GM19324 (cell line): ENCODE results near the gene VANGL2.

ENCODE experiments used
- ATAC-seq: cut with Tn5 transposase; IDR thresholded peaks from one replicate; pipeline ENCODE4 v1.9.1; 2021; ENCODE audit warnings: mild to moderate bottlenecking, moderate library complexity; ENCODE audit not compliant: unreplicated experiment, low FRiP score

The VANGL2 gene

DNA sequence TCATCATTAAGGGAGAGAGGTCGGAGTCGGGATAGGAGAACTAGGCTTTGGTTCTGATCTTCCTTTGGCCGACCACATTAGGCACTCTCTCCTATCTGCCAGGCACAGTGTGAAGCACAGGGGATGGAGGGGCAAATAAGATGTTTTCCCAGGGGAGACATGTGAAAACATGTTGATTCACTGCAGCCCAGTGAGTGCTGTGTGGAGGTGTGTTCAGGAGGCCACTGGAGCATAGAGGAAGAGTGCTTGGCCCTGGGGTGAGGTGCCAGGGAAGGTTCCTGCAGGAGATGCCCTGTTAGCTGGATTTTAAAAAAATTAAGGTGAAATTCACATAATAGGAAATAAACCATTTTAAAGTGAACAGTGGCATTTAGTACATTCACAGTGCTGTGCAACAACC, 3.7 kb downstream of the VANGL2 start:
- no peak for ATAC-seq

DNA sequence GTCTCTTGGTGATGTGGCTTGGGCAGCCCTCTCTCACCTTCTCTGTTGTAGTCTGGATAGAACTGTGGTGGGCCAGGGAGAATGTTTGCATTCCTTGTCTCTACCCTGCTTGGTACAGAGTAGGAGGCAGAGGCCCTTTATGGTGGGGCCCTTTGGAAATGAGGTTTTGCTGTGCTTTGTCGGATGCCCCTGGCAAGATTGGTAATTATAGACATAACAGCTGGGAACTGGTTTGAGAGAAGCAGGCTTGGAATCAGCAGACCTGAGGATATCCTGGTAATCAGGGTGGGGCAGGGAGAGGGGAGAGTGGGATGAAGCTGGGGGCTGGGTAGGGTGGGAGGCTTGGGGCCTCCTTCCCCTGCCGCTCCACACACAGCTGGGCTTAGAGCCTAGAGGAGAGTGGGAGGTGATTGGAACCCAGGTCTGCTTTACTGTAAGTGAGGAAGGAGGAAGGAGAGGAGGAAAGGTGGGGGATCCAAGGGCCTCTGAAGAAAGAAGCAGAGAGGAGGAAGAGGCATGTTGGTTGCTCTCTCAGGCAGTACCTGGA, 5.0 kb downstream of the VANGL2 start:
- no peak for ATAC-seq

DNA sequence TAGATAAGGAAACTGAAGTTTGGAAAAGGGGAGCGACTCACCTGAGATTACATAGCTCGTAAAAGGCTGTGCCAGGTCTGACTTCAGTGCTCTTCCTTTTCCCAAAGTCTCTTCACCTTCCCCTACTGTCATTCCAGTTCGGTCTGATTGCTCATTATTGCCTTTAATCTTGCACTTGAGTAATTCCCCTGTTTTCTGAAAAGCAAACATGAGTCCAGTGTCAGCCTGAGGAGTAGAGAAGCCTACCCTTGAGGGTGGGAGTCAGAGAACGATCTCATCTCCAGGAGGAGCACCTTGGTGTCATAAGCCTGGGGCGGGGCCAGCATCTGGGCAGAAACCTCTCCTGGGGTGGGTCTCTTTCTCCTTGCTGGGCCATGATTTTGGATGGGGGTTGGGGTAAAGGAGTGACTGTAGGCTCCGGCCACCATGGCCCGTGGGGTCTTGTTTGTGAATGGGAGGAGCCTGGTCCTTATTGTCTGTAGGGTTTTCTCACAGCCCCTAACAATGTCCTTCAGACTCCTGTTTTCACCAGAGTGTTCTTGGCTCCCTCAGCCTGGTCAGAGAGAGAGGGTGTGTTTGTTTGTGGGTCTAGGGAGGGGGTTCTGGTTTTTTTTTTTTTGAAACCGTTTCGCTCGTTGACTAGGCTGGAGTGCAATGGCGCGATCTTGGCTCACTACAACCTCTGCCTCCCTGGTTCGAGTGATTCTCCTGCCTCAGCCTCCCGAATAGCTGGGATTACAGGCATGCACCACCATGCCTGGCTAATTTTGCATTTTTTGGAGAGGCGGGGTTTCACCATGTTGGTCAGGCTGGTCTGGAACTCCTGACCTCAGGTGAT, 6.0 kb downstream of the VANGL2 start:
- ATAC-seq, result no peak

DNA sequence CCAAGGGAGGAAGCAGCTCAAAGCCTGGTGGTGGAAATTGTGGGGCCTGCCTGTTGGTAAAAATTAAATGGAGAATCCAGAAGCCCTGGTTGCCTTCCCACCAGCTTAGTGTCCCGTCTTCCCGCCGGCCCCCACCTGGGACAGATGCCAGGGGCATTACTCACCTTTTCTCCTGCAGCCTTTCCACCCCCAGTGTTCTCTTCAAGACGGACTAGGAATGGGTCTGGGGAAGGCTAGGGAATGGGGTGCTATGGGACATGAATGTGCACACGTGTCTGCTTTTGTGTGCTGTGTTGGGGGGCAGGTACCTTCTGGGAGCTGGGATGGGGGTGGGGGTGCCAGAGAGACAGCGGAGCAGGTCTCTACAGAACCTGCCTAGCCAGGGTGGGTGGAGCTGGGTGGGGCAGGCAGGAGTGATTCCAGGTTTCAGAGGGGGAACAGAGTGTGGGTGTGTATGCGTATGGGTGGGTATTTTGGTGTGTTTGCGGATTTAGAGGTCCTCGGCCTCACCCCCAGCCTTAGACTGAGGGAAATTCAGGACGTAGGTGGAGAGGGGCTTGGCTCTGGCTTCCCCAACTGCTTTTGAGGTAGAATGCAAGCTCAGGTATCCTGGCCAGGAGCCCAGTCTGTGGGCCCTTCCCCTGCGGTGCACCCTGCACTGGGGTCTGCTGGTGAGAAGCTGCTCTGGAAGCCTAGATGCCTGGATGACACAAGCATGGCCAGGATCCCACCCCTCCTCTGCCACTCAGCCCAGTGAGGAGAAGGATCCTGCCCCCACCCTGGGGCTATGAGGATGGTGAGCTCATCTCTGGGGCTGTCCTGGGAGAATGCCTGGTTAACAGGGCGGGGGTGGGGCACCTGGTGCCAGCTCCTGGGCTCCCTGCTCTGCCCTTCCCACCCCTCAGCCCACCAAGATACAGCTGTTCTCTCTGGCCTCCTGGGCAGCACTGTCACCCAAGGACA, 7.8 kb downstream of the VANGL2 start:
- ATAC-seq, result no peak

DNA sequence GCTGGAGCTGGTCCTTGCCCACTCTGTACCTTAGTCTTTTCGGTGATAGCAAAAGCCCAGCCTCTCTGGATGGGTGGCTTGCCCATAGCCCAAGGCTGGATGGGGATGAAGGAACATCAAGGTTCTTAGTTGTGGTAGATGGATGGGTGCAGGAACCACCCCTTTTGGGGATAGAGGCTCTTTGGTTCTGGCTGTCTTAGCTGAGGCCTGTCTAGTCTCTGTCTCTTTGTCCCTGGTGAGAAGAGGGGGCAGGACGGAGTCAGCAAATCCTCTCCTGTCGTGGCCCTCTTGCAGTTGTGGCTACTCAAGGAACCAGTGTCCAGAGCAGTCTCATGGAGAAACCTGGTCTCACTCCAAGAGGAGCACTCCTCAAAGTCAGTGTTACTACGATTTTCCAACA, 8.5 kb downstream of the VANGL2 start:
- ATAC-seq, result no peak

DNA sequence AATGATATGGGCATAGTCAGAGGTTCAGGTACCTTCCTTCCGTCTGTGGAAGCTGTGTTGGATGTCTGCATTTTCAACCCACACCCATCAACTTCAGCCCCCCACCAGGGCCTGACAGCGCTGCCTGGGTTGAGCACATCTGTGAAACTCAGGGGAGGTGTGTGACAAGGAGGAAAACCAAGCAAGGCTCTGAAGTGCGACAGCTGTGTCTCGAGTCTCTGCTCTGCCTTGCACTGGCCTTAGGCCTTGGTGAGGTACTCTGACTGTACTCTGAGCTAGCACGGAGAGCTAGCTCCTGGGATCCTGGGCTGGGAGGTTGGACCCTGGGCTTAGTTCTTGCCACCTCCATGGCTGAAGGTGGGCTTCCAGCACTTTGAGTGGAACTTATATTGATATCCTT, 9.1 kb downstream of the VANGL2 start:
- ATAC-seq, result no peak

DNA sequence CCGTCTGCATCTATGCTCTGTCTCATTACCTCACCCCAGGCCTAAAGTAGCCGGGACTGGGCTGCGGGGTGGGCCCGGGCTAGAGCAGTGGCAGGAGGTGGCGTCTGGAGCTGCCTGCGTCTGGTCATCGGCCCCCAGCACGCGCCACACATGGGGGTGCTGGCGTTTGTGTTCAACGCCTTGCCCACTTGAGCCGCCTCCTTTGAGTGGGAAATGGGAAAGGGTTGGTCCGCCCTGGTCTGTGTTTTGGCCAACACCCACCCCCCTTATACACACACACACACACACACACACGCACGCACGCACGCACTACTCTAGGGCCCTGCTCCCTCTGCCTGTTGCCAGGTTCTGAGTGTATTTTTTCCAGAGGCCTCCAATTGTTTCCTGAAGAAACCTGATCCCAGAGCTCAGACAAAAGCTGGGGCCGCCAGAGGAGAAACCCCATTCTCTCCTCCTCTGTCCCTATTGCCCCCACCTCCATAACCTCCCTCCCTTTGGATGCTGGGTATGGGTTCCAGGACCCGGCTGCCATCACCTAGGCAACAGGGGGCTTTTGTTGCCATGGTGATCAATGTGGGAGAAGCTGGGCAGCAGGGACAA, 10.1 kb downstream of the VANGL2 start:
- ATAC-seq, result no peak

DNA sequence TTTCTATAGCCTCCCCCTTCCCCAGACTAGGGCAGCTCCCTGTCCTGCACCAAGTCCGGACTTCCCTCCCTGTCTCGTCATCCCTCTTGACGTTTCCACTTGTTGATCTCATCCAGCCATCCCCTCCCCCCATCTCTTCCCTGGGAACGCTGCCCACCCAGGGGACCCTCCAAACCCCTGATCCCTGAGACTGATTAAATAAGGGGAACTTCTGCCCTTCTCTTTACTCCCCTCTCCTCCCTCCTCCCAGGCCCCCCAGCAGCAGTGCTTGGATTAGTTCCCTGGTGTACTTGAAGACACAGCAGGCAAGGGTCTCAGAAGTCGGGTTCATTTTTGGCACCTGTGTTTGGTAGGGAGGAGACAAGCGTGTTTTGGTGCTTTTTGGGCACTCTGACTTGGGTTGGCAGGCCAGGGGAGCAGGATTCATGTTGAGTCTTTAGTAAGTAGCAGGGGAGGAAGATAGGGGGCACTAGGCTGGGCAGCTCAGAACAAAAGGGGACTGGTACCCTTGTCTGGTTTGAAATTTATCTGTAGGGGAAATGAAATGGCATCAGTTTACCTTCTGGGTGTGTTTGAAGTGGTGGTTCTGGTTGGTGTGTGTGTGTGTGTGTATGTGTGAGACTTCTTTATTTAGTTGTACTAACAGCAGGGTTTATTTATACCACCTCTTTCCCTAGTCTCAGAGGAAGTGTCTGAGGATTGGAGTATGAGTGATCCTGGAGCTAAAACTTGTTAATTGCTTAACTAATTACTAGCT, 11.1 kb downstream of the VANGL2 start:
- ATAC-seq, result no peak

DNA sequence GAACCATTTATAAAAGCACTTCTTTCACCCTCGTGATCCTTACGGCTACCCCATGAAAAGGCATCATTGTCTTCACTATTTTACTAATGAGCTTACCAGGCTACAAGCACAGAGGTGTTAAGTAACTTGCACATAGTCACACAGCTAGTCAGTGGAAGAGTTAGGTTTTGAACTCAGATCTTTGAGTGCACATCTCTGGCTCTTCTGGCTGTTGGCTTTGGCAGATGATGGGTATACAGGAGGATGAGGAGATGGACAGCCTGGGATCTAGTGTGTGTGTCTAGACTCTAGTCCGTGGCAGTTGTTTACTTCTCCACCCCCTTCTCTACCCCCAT, 11.6 kb downstream of the VANGL2 start:
- no peak for ATAC-seq

DNA sequence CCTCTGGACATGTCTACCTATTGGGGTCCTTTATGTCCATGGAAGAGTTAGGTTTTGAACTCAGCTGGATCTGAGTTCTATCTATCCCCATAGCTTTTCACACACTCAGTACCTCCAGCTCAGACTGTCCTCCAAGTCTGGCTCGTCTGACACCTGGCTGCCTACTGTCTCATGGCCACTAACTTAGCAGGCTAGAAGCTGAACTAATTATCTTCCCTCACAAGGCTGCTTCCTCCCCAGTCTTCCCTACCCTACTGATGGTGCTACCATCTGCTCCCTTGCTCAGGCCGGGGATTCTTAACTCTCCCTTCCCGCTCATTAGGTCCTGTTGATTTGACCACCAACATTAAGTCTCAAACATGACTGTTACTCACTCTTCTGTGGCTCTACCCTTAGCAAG, 13.4 kb downstream of the VANGL2 start:
- no peak for ATAC-seq

DNA sequence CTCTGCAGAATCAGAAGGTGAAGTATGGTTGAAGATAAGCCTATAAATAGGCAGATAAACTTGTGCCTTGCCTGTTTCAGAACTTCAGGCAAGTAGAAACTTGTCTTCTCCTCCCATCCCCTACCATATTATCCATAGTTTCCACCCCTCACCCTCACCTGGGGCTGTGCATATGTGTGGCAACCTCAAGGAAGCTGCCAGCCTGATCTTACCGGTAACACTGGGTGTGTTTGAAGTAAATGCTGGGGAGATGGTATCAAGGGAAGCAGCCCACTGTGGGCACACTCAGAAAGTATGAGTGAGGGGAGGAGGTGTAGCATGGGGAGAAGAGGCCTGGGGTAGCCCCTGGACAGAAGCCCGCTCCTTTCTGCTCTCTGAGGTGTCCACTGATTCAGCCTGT, 14.5 kb downstream of the VANGL2 start:
- ATAC-seq, result no peak

DNA sequence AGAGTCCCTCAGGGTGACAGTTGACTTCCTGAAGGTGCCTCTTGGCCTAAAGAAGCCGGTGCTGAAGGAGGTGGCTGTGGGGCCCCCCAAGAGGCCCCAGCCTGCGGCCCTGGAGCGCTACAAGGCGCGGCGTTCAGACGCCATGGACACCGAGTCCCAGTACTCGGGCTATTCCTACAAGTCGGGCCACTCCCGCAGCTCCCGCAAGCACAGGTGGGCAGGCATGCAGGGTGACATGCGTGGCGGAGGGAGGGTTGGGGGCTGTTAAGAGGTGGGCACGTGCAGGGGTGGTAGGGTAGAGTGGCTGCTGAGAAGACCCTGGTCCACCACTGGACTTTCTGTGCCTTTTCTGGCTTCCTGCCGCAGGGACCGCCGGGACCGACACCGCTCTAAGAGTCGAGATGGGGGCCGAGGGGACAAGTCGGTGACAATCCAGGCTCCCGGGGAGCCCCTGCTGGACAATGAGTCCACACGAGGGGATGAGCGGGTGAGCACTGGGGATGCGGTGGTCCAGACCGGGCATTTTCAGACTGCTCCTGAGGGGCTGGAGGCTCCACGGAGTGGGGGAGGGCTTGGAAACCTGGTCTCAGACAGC, 15.4 kb downstream of the VANGL2 start:
- ATAC-seq, result no peak

DNA sequence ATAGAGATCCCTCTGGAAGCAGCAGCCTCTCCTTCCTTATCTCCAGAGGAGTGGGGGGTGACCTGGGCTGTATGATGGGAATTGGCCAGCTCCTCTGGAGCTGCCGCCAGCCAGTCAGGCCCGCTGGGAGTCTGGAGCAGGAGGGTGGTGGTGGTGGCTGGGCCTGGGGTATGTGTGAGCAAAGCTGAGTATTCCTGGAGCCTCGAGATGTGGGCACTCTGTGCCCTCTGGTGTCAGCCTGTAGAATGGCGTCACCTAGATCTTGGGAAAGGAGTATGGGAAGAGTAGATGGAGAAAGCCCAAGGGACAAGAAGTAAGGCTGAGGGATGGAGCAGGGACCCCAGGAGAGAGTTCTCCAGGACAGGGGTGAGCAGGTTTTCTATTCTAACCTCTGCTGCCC, 16.0 kb downstream of the VANGL2 start:
- ATAC-seq, result no peak

DNA sequence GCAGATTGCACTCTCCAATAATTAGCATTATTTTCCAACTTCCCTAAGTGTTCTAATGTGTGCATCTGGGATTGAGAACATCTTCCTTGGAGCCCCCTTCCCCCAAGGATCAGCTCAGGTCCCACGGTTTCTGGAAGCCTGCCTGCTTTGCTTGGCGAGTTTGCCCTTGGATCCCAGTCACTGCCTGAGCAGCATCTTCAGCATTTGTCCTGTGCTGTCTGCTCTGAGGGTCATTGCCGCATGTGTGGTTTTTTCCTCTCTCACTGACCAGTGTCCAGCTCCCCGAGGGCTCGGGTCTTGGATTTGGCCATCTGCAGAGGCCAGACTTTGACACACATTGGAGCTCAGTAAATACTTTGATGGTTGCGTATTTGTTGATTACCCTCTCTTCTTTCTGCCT, 18.1 kb downstream of the VANGL2 start:
- no peak for ATAC-seq

DNA sequence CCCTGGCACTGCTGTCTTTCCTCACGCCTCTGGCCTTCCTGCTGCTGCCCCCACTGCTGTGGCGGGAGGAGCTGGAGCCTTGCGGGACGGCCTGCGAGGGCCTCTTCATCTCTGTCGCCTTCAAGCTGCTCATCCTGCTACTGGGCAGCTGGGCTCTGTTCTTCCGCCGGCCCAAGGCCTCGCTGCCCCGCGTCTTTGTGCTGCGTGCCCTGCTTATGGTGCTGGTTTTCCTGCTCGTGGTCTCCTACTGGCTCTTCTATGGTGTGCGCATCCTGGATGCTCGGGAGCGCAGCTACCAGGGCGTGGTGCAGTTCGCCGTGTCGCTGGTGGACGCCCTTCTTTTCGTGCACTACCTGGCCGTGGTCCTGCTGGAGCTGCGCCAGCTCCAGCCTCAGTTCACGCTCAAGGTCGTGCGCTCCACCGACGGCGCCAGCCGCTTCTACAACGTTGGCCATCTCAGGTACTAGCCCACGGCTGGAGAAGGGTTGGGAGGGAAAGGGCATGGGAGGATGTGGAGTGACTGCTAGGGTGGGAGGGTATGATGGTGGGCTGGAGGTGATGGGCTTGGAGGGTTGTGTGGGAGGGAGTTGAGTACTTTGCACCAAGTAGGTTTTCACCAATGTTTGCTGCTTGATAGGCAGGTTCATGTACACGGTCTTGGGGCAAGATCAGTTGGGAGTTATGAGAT, 18.9 kb downstream of the VANGL2 start:
- ATAC-seq, result no peak

DNA sequence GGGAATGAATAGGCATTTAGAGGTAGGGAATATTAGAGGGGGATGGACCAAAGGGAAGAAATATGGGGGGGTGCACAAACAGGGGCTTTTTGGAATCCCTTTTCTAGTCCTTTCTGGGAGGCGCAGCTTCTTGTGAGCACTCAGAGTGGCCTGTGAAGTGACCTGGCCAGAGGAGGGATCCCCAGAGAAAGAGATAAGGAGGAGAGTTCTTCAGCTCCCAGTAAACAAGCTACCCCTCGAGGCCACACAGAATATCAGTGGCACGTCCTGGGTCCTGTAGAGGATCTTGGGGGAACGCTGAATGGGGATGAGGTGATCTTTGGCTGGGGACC, 19.4 kb downstream of the VANGL2 start:
- no peak for ATAC-seq

DNA sequence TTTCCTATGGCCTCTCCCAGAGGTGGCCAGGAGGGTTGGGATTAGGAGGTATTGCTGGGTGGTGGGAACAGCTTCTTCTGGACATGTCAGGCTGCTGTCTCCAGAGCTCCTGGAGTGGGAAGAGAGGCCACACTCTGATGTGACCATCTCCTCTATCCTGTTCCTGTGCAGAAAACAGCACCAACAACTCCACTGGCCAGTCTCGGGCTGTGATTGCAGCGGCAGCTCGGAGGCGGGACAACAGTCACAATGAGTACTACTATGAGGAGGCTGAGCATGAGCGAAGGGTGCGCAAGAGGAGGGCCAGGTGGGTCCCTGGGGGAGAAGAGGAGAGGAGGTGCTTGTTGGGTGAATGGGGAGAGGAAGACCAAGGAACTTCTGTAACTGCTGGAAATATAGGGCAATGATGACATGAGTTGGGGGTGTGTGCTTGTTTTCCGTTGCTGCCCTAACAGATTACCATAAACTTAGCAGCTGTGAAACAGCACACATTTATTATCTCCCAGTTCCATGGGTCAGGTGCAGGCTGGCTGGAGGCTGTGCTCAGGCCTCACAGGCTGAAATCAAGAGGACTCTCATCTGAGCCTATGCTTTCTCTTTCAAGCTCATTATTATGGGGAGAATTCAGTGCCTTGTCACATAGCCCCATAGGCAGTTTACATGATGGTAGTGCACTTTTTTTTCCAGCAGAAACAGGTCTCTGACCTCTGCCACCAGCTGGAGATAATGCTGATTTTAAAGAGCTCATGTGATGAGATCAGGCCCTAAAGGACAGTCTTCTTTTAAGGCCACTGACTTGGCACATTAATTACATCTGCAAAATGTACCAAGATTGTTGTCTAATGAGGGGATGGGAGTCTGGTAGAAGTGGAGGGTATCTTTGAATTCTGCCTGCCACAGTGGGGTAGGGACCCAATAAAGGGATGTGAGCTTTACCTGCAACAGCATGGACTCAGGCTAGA, 20.8 kb downstream of the VANGL2 start:
- no peak for ATAC-seq

DNA sequence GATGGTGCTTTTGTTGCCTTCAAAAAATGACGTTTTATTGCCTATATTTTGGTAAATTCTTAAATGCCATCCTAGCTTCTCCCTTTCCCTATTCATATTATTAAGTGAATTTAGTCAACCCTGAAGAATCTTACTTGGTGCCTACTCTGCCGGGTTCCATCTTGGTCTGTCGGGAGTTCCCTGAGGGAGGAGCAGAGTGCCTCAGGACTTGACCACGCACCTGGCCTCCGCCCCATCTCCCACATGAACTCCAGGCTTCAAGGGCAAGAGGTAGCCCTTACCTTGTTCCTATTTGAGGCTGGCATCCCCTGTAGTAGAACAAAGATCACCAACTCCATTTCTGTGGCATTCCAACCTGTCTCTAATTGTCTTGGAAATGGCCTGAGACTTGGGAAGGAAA, 21.5 kb downstream of the VANGL2 start:
- ATAC-seq, result no peak
